Suprapubic skin (tissue), 4 donors: ENCODE results near the gene NOS1AP.
A peak's percentile ranks its signal among the peaks of the same experiment; 100 is the strongest.

Experiments
- EP300 ChIP-seq: sonication (generic); formaldehyde crosslinking; IDR thresholded peaks from one replicate; pipeline ENCODE4 v1.6.1; 2017; ENCODE audit warnings: antibody characterized with exemption
- POLR2A ChIP-seq, 2 donors: fragments of 450-650 bp; IDR thresholded peaks; one replicate each; pipeline ENCODE4 v1.6.1; 2017; ENCODE audit warnings: antibody characterized with exemption in 2 of 2, mild to moderate bottlenecking in 2 of 2, moderate library complexity in 2 of 2
- POLR2AphosphoS5 ChIP-seq, 3 donors: sonication (generic); formaldehyde crosslinking; IDR thresholded peaks; one replicate each; pipeline ENCODE4 v1.6.1; 2017; ENCODE audit warnings: antibody characterized with exemption in 3 of 3
- TF ChIP-seq, protein P1 (sequence below), 2 donors: fragments of 200-600 bp in 1 of 2; fragments of 450-650 bp in 1 of 2; sonication (generic) in 1 of 2; IDR thresholded peaks; one replicate each; pipeline ENCODE4 v1.5.1; 2016 to 2019; ENCODE audit warnings: antibody characterized with exemption in 2 of 2, mild to moderate bottlenecking in 1 of 2, moderate library complexity in 1 of 2

GRCh38 chr1:162357681-162358266 lies 288.3 kb downstream of the NOS1AP start:
- TF ChIP-seq, protein P1, sequence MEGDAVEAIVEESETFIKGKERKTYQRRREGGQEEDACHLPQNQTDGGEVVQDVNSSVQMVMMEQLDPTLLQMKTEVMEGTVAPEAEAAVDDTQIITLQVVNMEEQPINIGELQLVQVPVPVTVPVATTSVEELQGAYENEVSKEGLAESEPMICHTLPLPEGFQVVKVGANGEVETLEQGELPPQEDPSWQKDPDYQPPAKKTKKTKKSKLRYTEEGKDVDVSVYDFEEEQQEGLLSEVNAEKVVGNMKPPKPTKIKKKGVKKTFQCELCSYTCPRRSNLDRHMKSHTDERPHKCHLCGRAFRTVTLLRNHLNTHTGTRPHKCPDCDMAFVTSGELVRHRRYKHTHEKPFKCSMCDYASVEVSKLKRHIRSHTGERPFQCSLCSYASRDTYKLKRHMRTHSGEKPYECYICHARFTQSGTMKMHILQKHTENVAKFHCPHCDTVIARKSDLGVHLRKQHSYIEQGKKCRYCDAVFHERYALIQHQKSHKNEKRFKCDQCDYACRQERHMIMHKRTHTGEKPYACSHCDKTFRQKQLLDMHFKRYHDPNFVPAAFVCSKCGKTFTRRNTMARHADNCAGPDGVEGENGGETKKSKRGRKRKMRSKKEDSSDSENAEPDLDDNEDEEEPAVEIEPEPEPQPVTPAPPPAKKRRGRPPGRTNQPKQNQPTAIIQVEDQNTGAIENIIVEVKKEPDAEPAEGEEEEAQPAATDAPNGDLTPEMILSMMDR (IDR thresholded peaks at IDR 0.05): peak in 1 of 2 donors; percentile 33
- TF ChIP-seq POLR2AphosphoS5 (IDR thresholded peaks at IDR 0.05): no peak
- no peak for TF ChIP-seq EP300
- no peak for TF ChIP-seq POLR2A (IDR thresholded peaks at IDR 0.05)
